Measurements from ENCODE around the gene TMPRSS6.
A peak's percentile ranks its signal among the peaks of the same experiment; 100 is the strongest.

TMPRSS6 gene

GRCh38 chr22:37052386-37053309, 56.9 kb downstream of the TMPRSS6 start:
- DNase-seq (ENCODE audit: low spot score) (no peak), FAIRE-seq (no peak)

DNA sequence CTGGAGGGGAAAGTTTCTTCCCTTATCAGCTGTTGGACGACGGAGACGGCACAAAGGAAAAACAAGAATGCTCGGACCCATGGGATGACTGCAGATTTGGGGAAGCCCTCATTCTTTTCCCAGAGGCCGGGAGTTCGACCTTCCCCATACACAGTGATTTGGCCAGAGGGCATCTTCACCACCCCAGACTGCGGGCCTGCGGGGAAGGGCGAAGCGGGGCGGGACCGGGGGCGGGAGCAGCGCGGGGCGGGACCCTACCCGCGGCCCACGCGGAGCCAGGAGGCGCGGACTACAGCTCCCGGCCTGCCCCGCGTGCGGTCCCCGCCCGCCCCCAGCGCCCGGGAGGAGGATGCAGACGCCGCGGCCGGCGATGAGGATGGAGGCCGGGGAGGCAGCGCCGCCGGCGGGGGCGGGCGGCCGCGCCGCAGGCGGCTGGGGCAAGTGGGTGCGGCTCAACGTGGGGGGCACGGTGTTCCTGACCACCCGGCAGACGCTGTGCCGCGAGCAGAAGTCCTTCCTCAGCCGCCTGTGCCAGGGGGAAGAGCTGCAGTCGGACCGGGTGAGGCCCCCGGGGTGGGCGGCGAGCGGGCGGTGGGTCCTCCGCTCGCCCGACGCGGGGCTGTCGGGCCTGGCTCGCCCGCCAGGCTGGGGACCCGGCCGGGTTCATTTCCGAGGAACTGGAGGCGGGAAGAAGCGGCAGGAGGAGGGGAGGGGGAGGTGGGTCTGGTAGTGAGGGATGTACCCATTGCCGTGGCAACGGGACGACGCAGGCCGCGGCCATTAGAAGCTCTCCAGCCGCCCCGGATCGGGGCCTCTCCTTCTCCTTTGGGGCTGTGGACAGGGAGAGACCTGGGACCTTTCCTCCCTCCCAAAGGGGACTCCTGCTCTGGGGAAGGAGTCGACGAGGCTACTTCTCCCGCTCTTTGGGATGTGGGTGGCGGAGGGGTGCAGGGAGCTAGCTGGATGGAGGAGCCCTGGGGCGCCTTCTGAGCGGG, 57.8 kb downstream of the TMPRSS6 start, which contains the start of gene KCTD17:
KCTD17 (plus strand) TSS at position 352 of the 995 bp plus-strand sequence; CDS start at position 371, 19 bp downstream.
- DNase-seq (ENCODE audit: low spot score) (peak; percentile 12), FAIRE-seq (no peak)

GRCh38 chr22:37050913-37051312, 58.6 kb downstream of the TMPRSS6 start:
- FAIRE-seq (no peak), DNase-seq (ENCODE audit: low spot score) (no peak)

DNA sequence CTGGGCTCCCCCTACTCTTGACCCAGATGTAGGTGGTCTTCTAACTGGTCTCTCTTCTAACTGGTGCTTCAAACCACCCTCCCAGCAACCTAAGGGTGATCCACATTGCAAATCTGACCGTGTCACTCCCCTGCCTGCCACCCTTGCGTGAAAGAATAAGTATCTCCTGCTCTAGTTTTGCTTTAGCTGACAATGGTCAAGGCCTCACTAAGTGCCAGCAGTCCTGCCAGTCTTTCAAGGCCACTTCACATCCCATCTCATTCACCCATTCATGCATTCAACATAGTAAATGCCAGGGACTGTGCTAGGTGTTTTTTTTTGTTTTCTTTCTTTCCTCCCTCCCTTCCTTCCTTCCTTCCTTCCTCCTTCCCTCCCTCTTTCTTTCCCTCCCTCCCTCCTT, 60.3 kb downstream of the TMPRSS6 start:
- no peak for DNase-seq (ENCODE audit: low spot score)
- FAIRE-seq = no peak

- FAIRE-seq (no peak), DNase-seq (ENCODE audit: low spot score) (no peak)
Observed at GRCh38 chr22:37048133-37048532, 61.4 kb downstream of the TMPRSS6 start.

GRCh38 chr22:37047006-37047405, 62.5 kb downstream of the TMPRSS6 start:
- FAIRE-seq = no peak
- DNase-seq (ENCODE audit: low spot score) = no peak

DNA sequence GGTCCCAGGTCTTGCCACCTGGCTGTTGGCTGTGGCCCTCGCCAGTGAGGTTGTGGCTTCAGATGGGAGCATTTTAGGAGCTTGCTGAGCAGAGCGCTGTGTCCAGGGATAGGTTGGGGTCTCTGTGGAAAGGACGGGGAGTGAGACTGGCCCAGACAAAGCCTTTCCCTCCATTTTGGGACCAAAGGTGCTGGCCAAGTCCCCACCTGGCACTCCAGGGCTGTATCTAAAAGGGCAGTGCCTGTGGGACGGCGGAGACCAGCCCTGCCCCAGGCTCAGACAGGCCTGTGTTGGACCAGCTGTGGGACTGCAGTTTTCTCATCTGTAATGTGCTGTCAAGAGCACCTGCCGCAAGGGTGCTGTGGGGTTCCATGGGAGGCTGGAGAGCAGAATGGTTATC, 62.9 kb downstream of the TMPRSS6 start:
- FAIRE-seq = no peak
- no peak for DNase-seq (ENCODE audit: low spot score)

DNA sequence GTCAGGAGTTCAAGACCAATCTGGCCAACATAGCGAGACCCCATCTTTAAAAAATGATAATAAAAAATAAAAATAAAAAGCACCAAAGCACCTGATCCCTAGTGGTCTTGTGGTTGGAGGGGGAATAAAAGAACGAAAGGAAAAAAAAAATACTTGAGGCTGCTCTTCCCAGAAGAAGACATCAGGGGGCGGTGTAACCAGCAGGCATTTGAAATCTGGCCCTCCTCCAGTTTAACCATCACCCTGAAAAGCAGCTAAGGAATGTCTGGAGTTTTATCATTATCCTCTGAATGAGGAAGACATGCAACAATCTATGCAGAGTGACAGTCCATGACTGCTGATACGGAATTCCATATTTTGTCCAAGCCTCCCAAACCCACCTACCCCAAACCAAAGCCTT, 63.6 kb downstream of the TMPRSS6 start:
- no peak for FAIRE-seq
- DNase-seq (ENCODE audit: low spot score) = peak; percentile 8

DNA sequence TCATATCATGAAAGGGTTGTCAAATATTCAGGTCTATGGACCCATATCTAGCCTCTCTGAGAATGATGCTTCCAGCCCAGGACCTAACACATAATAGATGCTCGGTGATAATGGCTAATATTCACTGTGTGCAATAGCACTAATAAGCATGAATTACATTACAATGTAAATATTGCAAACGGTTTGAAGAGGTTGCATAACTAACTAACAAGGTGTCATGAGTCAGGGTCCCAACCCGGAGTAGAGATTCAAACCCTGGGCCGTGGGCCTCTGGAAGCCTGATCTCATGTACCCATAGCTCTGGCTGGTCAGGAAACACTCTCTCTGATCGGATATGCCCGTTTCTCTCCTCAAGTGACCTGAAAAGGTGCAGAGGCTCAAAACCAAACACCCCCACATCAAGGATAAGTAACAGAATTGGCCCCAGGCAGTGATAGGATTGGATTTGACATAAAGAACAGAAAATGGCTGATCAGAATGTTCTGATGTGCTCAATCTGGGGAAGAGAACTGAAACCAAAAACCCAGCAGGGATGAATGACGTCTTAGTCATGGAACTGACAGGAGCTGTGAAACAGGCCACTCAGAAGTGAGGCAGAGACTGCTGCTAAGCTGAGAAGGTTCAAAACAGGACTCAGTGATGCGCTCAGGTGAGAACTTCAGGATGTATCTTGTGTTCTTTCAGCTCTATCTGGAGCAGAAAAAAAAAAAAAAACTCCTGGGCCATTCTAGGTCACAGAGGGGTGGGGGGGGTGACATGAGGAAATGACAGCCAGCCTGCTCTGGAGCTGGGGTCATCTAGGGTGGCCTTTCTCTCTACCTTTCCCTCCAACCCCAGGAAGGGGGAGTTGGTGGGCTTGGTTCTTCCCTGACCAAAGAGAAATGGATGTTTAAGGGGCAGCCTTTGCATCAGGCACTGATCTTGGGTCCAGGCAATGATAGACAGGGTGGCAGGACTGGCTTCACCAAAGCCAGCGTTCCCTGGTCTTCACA, 64.6 kb downstream of the TMPRSS6 start:
- no peak for FAIRE-seq
- peak; percentile 3 for DNase-seq (ENCODE audit: low spot score)

GRCh38 chr22:37043828-37044538, 65.5 kb downstream of the TMPRSS6 start:
- peak; percentile 26 for DNase-seq (ENCODE audit: low spot score)
- FAIRE-seq = no peak

DNA sequence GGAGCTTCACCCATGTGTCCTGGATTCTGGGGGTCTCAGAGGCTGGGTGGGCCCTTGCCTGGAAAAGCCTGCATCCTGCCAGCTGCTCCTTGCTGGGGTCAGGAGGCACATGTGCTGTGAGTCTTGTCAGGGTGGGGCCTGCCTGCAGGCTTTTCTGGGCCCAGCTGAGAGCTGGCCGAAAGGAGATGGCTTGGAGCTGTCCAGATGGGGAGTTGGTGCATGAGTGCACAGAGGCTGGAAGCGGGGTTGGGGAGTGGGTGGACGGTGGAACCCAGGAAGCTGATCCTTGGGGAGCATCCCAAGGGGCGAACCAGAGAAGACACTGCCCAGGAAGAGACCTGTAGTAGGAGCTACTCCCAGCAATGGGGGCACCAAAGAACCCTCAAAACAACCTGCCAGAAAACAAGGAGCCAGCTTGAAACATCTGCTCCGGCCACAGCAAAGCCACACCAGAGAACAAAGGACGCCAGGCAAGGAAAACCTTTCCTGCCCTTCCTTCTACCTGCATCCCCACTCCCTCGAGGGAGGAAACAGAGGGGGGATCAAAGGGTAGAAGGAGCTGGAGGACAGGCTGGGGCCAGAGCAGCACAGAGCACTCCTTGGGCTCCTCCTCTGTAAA, 66.2 kb downstream of the TMPRSS6 start:
- no peak for FAIRE-seq

GRCh38 chr22:37039466-37039865, 70.0 kb downstream of the TMPRSS6 start:
- FAIRE-seq = no peak
- no peak for DNase-seq (ENCODE audit: low spot score)

More for the DNA sequence above, 66.2 kb downstream of the TMPRSS6 start:
- no peak for DNase-seq (ENCODE audit: low spot score)

GRCh38 chr22:37037669-37038068, 71.8 kb downstream of the TMPRSS6 start:
- no peak for DNase-seq (ENCODE audit: low spot score)
- no peak for FAIRE-seq

- DNase-seq (ENCODE audit: low spot score) (no peak), FAIRE-seq (no peak)
Observed at GRCh38 chr22:37036655-37037377, 72.7 kb downstream of the TMPRSS6 start.

GRCh38 chr22:37033605-37034430, 75.7 kb downstream of the TMPRSS6 start:
- FAIRE-seq (no peak), DNase-seq (ENCODE audit: low spot score) (no peak)

GRCh38 chr22:37032535-37033460, 76.7 kb downstream of the TMPRSS6 start:
- FAIRE-seq = peak; percentile 80
- DNase-seq (ENCODE audit: low spot score) = peak; percentile 74

DNA sequence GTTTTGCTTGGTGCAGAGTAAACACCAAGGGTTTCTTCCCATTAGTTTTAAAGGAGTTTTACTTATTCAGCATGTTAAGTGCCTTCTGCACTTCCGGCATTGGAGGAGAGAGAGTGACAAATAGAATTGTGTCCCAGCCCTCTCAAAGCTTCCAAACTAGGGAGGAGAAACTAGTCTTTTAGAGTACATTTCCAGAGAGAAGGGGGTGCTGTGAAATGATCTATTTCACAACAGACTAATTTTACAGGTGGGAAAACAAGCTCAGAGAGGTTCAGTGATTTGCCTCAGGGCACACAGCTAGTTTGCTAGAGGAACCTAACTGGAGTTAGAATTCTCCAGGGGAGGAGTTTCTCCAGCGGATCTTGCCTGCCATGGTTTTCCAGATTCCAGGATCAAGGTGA, 77.4 kb downstream of the TMPRSS6 start:
- FAIRE-seq (no peak), DNase-seq (ENCODE audit: low spot score) (no peak)

Measured in RCC 7860 (cell line).